Upper lobe of right lung (tissue), 1 donor: ENCODE data around the gene NEIL3. TPM values are rescaled to one million over a fixed set of nuclear protein-coding genes. Genes with fewer than 3 reads are reported as not detected.
A peak's percentile ranks its signal among the peaks of the same experiment; 100 is the strongest.

Experiments used
- ATAC-seq: fragments of 200-7000 bp; cut with Tn5 transposase; one replicate; pipeline ENCODE4 v1.9.1; 2020; ENCODE audit warnings: mild to moderate bottlenecking, moderate library complexity
- DNase-seq: peaks from one replicate; pipeline ENCODE4 v3.0.0-alpha.2; 2020
- H3K27ac ChIP-seq: fragments of 200-600 bp; one replicate; pipeline ENCODE4 v1.8.0; 2022
- H3K27me3 ChIP-seq: fragments of 200-600 bp; one replicate; pipeline ENCODE4 v1.8.0; 2022; ENCODE audit warnings: mild to moderate bottlenecking
- H3K36me3 ChIP-seq: fragments of 200-600 bp; one replicate; pipeline ENCODE4 v1.8.0; 2022
- H3K4me1 ChIP-seq: fragments of 200-600 bp; one replicate; pipeline ENCODE4 v1.8.0; 2022
- H3K4me3 ChIP-seq: fragments of 200-600 bp; one replicate; pipeline ENCODE4 v1.8.0; 2022; ENCODE audit warnings: mild to moderate bottlenecking
- H3K9me3 ChIP-seq: fragments of 200-600 bp; one replicate; pipeline ENCODE4 v1.8.0; 2022
- intact Hi-C: fragments of 100-400 bp; cut with DNase I; formaldehyde crosslinking; loops from one replicate; pipeline ENCODE4 v1.11.0; 2022
- long read RNA-seq: library from polyadenylated mRNA; unstranded; transcript quantifications from one replicate; pipeline ENCODE4 v2.0.0, GENCODE V29; 2021
- total RNA-seq: library from RNA; stranded (reverse); fragmentation: NEBNext Ultra II Directional; extraction: Animal tissue kit (Norgen Biotek cat#: 25700); gene quantifications from one replicate; pipeline ENCODE4 v1.2.1, GENCODE V29; 2021
- TF ChIP-seq, protein P1 (sequence below): fragments of 200-600 bp; IDR thresholded peaks from one replicate; pipeline ENCODE4 v1.8.0; 2022; ENCODE audit warnings: antibody characterized with exemption
- donor health status: DM: no; HTN: yes; CAD: no; lungs with severe emphysema.

Gene NEIL3, protein sequence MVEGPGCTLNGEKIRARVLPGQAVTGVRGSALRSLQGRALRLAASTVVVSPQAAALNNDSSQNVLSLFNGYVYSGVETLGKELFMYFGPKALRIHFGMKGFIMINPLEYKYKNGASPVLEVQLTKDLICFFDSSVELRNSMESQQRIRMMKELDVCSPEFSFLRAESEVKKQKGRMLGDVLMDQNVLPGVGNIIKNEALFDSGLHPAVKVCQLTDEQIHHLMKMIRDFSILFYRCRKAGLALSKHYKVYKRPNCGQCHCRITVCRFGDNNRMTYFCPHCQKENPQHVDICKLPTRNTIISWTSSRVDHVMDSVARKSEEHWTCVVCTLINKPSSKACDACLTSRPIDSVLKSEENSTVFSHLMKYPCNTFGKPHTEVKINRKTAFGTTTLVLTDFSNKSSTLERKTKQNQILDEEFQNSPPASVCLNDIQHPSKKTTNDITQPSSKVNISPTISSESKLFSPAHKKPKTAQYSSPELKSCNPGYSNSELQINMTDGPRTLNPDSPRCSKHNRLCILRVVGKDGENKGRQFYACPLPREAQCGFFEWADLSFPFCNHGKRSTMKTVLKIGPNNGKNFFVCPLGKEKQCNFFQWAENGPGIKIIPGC
- 0.52 TPM for total RNA-seq
- long read RNA-seq, partial matches to known transcripts, result 1 of 1 reads
- long read RNA-seq, other reads (novel, unspliced or antisense), result 0 of 1 reads

DNA sequence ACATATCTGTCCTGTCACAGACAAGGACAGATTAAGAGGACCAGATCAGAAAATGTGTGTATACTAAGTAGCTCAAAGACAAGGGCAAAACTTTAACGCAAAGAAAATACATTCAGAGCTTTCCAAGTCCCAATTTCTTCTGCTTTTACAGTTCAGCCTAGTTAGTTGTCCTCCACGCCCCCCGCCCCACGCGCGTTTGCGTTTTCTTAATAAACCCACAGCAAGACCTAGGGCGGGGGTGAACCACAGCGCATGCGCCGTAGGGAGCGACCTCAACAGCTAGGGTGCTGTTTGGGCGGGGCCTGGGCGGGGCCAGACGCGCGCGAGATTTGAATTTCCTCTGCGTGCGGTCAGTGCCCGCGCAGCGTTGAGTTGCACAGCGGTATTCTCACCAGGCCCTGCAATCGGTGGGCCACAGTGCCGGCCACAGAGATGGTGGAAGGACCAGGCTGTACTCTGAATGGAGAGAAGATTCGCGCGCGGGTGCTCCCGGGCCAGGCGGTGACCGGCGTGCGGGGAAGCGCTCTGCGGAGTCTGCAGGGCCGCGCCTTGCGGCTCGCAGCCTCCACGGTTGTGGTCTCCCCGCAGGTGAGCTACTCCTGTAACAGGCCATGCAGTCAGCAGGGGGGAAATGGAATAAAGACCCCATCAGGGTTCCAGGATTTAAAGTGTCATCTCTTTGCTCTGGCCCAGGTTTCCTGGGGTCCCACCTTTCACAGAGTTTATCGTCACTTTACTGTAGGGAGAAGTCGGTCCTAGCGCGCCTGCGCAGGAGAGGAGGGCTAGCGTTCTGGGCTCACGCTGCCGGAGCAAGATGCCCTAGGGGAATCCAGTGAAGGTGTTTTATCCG is at the start of gene NEIL3:
Gene NEIL3 (plus strand): TSS at position 353 of the 850 bp plus-strand sequence. CDS start 80 bp downstream, at position 433.
- DNase-seq (peak; percentile 96), ATAC-seq (peak; percentile 98)
- intact Hi-C loops, result no loop called here
- Histone ChIP-seq H3K4me1 (no peaks in the 10 kb centered on the region), H3K27me3 (no peaks in the 10 kb centered on the region), H3K4me3 (peak within 1 kb of the TSS; percentile 62), H3K36me3 (no peaks in the 10 kb centered on the region), H3K27ac (no peak within 1 kb of the TSS), H3K9me3 (no peaks in the 10 kb centered on the region)
- TF ChIP-seq, protein P1, sequence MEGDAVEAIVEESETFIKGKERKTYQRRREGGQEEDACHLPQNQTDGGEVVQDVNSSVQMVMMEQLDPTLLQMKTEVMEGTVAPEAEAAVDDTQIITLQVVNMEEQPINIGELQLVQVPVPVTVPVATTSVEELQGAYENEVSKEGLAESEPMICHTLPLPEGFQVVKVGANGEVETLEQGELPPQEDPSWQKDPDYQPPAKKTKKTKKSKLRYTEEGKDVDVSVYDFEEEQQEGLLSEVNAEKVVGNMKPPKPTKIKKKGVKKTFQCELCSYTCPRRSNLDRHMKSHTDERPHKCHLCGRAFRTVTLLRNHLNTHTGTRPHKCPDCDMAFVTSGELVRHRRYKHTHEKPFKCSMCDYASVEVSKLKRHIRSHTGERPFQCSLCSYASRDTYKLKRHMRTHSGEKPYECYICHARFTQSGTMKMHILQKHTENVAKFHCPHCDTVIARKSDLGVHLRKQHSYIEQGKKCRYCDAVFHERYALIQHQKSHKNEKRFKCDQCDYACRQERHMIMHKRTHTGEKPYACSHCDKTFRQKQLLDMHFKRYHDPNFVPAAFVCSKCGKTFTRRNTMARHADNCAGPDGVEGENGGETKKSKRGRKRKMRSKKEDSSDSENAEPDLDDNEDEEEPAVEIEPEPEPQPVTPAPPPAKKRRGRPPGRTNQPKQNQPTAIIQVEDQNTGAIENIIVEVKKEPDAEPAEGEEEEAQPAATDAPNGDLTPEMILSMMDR, result no peak

DNA sequence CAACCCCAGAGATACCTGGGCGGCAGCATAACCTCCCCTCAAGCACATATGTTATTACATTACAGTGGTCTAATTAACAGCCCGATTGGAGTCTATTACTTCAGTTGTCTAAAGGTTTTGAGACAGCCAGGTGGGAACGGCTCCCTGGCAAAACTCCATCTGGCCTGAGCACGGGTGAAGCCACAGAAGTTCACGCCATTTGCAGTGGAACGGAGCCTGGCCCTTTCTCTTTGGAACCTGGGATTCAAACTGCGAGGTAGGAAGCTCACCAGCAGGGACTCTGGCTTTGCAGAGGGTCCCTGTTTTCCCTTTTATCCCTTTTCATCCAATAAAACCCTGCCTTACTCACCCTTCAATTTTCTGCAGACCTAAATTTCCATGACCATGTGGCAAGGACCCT is 45.9 kb upstream of the NEIL3 start:
- Histone ChIP-seq H3K27ac (no peak overlapping the region), H3K27me3 (no peaks in the 10 kb centered on the region), H3K4me3 (no peak overlapping the region), H3K36me3 (no peaks in the 10 kb centered on the region), H3K4me1 (no peaks in the 10 kb centered on the region), H3K9me3 (no peaks in the 10 kb centered on the region)
- TF ChIP-seq, protein P1, result no peak
- intact Hi-C loops, result no loop called here
- DNase-seq, result no peak
- no peak for ATAC-seq

DNA sequence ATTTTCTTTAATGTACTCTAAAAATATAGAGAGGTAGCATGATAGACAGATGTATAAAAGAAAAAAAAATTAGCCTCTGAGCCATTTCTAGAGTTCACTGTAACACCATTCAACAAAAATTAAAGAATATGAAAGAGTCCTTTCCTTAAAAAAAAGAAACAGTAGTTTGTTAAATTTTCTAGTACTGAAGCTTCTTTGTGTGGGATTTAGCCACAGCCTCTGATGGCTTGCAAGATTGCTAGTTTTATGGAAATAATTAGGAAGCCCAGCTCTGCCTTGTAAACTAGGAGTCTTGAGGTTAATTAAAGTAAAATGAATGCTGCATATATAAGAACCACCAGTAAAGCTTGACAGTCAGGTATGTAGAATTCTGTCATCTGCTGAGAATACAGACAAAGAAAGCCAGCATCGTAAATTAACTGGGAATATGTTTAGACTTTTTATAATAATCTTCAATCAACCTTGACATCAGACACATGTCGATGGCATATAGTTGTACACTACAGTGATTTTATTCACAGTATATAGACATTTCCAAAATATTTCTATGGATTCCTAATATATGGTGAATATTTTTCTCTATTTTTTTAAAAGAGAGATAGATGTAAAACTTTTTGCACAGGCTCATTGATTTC is 44.8 kb upstream of the NEIL3 start:
- ATAC-seq, result no peak
- no peaks in the 10 kb centered on the region for H3K36me3 ChIP-seq
- intact Hi-C loops, result no loop called here
- no peaks in the 10 kb centered on the region for H3K27me3 ChIP-seq
- H3K9me3 ChIP-seq, result no peaks in the 10 kb centered on the region
- TF ChIP-seq, protein P1, result no peak
- H3K4me1 ChIP-seq, result no peaks in the 10 kb centered on the region
- no peak overlapping the region for H3K27ac ChIP-seq
- no peak overlapping the region for H3K4me3 ChIP-seq
- no peak for DNase-seq

DNA sequence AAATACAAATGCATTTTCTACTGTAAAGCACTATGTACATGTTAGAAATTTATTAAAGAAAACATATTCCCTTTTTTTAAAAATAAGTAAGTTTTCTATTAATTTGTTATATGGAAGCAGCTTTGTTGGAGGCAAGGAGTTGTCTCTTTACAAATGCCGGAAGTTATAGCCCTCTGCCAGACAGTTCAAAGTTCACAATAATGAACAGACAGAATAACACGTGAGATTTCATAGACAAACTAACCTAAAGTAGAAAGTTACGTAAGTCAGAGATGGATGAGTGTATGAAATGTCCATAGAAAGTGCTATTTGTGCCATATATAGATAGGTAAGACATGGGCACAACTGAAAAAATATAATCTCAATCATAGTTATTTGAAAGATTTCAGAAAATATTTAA is 43.9 kb upstream of the NEIL3 start:
- no peaks in the 10 kb centered on the region for H3K4me1 ChIP-seq
- H3K9me3 ChIP-seq, result no peaks in the 10 kb centered on the region
- no peaks in the 10 kb centered on the region for H3K27me3 ChIP-seq
- no peak overlapping the region for H3K27ac ChIP-seq
- no peaks in the 10 kb centered on the region for H3K36me3 ChIP-seq
- DNase-seq, result no peak
- intact Hi-C loops, result no loop called here
- TF ChIP-seq, protein P1, result no peak
- ATAC-seq, result no peak
- H3K4me3 ChIP-seq, result no peak overlapping the region

DNA sequence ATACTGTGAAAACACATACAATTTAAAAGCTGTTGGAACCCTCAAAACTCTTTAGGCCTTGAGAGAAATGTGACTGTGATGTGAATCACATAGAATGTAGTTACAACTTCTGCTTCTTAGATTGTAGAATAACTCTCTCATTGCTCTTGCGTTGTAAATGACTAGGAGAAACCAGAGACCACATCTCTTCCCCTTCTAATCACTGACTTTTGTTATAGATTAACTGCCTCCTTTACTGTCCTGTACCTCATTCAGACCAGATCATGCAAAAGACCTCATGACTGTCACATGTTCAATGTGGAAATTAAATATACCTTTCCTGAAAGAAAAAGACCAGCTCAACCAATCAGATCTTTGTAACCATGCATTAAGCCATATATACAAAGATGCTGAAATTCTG is 43.2 kb upstream of the NEIL3 start:
- no peak for ATAC-seq
- no peak overlapping the region for H3K4me3 ChIP-seq
- no peaks in the 10 kb centered on the region for H3K4me1 ChIP-seq
- no peak overlapping the region for H3K27ac ChIP-seq
- no peaks in the 10 kb centered on the region for H3K36me3 ChIP-seq
- TF ChIP-seq, protein P1, result no peak
- H3K9me3 ChIP-seq, result no peaks in the 10 kb centered on the region
- intact Hi-C loops, result no loop called here
- no peak for DNase-seq
- no peaks in the 10 kb centered on the region for H3K27me3 ChIP-seq
